Trophoblast cell (in vitro differentiated cells and primary cell): ENCODE measurements around the gene TMEM9B.
A peak's percentile ranks its signal among the peaks of the same experiment; 100 is the strongest.

ENCODE experiments used
- DNase-seq, 2 donors: peaks; one replicate each; pipeline ENCODE4 v3.0.0-alpha.2; 2016
- H2AFZ ChIP-seq: 2 replicates; pipeline ENCODE4 v1.6.1; 2013; ENCODE audit warnings: low read length, moderate library complexity, mild to moderate bottlenecking; ENCODE audit not compliant: insufficient read depth, poor library complexity
- H2AK5ac ChIP-seq: 2 replicates; pipeline ENCODE4 v1.6.1; 2013; ENCODE audit warnings: mild to moderate bottlenecking, low read length
- H2BK120ac ChIP-seq: 2 replicates; pipeline ENCODE4 v1.6.1; 2013; ENCODE audit warnings: low read length, mild to moderate bottlenecking, moderate library complexity; ENCODE audit not compliant: insufficient read depth, poor library complexity
- H2BK12ac ChIP-seq: 2 replicates; pipeline ENCODE4 v1.6.1; 2013; ENCODE audit warnings: mild to moderate bottlenecking, low read length, moderate library complexity
- H2BK5ac ChIP-seq: 2 replicates; pipeline ENCODE4 v1.6.1; 2013; ENCODE audit warnings: low read length, low read depth, moderate library complexity, mild to moderate bottlenecking; ENCODE audit not compliant: poor library complexity
- H3K14ac ChIP-seq: 2 replicates; pipeline ENCODE4 v1.6.1; 2013; ENCODE audit warnings: mild to moderate bottlenecking, low read length
- H3K18ac ChIP-seq: 2 replicates; pipeline ENCODE4 v1.6.1; 2013; ENCODE audit warnings: mild to moderate bottlenecking, low read length
- H3K23ac ChIP-seq: 2 replicates; pipeline ENCODE4 v1.6.1; 2013; ENCODE audit warnings: low read length
- H3K27ac ChIP-seq: 2 replicates; pipeline ENCODE4 v1.5.1; 2013; ENCODE audit warnings: low read depth, mild to moderate bottlenecking, inconsistent platforms, low read length, moderate library complexity
- H3K27me3 ChIP-seq: 2 replicates; pipeline ENCODE4 v1.6.1; 2013; ENCODE audit warnings: inconsistent platforms, mild to moderate bottlenecking, low read length, moderate library complexity; ENCODE audit not compliant: insufficient read depth
- H3K36me3 ChIP-seq, 2 experiments: 1 replicate in 1 of 2; 2 replicates in 1 of 2; pipeline ENCODE4 v1.6.1; 2013; ENCODE audit warnings: low read length in 2 of 2, mild to moderate bottlenecking in 2 of 2, moderate library complexity in 1 of 2; ENCODE audit not compliant: insufficient read depth in 2 of 2, control insufficient read depth in 1 of 2
- H3K4ac ChIP-seq: 2 replicates; pipeline ENCODE4 v1.6.1; 2013; ENCODE audit warnings: low read depth, mild to moderate bottlenecking, low read length, moderate library complexity
- H3K4me1 ChIP-seq, 2 experiments: 1 replicate in 1 of 2; 2 replicates in 1 of 2; pipeline ENCODE4 v1.6.1; 2013; ENCODE audit warnings: low read length in 2 of 2, mild to moderate bottlenecking in 2 of 2, moderate library complexity in 1 of 2; ENCODE audit not compliant: insufficient read depth in 2 of 2, control insufficient read depth in 1 of 2
- H3K4me2 ChIP-seq: 2 replicates; pipeline ENCODE4 v1.6.1; 2013; ENCODE audit warnings: inconsistent platforms, mild to moderate bottlenecking, low read length, moderate library complexity
- H3K4me3 ChIP-seq: 2 replicates; pipeline ENCODE4 v1.5.1; 2013; ENCODE audit warnings: mild to moderate bottlenecking, low read depth, low read length, inconsistent platforms
- H3K79me1 ChIP-seq: one replicate; pipeline ENCODE4 v1.6.1; 2013; ENCODE audit warnings: low read length
- H3K79me2 ChIP-seq: 2 replicates; pipeline ENCODE4 v1.6.1; 2013; ENCODE audit warnings: low read length, mild to moderate bottlenecking; ENCODE audit not compliant: control insufficient read depth, insufficient read depth, poor library complexity
- H3K9ac ChIP-seq: 2 replicates; pipeline ENCODE4 v1.6.1; 2013; ENCODE audit warnings: mild to moderate bottlenecking, low read length
- H3K9me3 ChIP-seq: 2 replicates; pipeline ENCODE4 v1.6.1; 2013; ENCODE audit warnings: low read depth, mild to moderate bottlenecking, control low read depth, inconsistent platforms, low read length; ENCODE audit not compliant: insufficient read depth
- H4K12ac ChIP-seq: 2 replicates; pipeline ENCODE4 v1.6.1; 2013; ENCODE audit warnings: low read depth, mild to moderate bottlenecking, low read length, moderate library complexity
- H4K8ac ChIP-seq: 2 replicates; pipeline ENCODE4 v1.6.1; 2013; ENCODE audit warnings: low read depth, mild to moderate bottlenecking, low read length, moderate library complexity
- H4K91ac ChIP-seq: one replicate; pipeline ENCODE4 v1.6.1; 2013; ENCODE audit warnings: low read depth, mild to moderate bottlenecking, low read length, moderate library complexity
- WGBS: extraction: QIAGEN DNeasy Blood & Tissue Kit; methylation state at CpG from one replicate; pipeline ENCODE4 v1.1.7; 2013; ENCODE audit warnings: missing lambda C conversion rate; ENCODE audit not compliant: insufficient read length, insufficient coverage; ENCODE audit errors: extremely low coverage; 5-methylcytosine and 5-hydroxymethylcytosine counted together

Gene TMEM9B

GRCh38 chr11:8928981-8929615 is 35.1 kb downstream of the TMEM9B start:
- Histone ChIP-seq H3K14ac (no peak overlapping the region), H2BK120ac (no peak overlapping the region), H2AK5ac (no peak overlapping the region), H2BK12ac (no peak overlapping the region), H3K9ac (no peak overlapping the region), H3K79me2 (no peaks in the 10 kb centered on the region), H3K18ac (no peak overlapping the region), H3K9me3 (no peaks in the 10 kb centered on the region), H4K91ac (no peak overlapping the region), H3K23ac (no peak overlapping the region), H2BK5ac (no peak overlapping the region), H3K36me3 (no peaks in the 10 kb centered on the region), H3K4me2 (no peak overlapping the region), H3K27ac (no peak overlapping the region), H3K4me1 (peaks cover 2 to 11% of the 10 kb centered on the region in 2 experiments), H3K4me3 (no peak overlapping the region), H3K4ac (no peak overlapping the region), H4K8ac (no peak overlapping the region), H4K12ac (no peak overlapping the region), H2AFZ (no peak overlapping the region), H3K27me3 (no peaks in the 10 kb centered on the region), H3K79me1 (no peaks in the 10 kb centered on the region)
- DNase-seq, result peak in 1 of 2 donors; percentile 44
- no CpG with 5 or more reads among the region's 9 CpGs for WGBS

- Histone ChIP-seq H4K8ac (no peak overlapping the region), H3K36me3 (peaks cover 0 to under 1% of the 10 kb centered on the region in 2 experiments), H3K14ac (no peak overlapping the region), H3K18ac (no peak overlapping the region), H3K9ac (no peak overlapping the region), H2AK5ac (no peak overlapping the region), H4K91ac (no peak overlapping the region), H3K4me2 (no peak overlapping the region), H3K9me3 (no peaks in the 10 kb centered on the region), H3K27me3 (no peaks in the 10 kb centered on the region), H3K79me1 (no peaks in the 10 kb centered on the region), H3K23ac (no peak overlapping the region), H2BK12ac (no peak overlapping the region), H3K4me1 (peaks cover 2 to 7% of the 10 kb centered on the region in 2 experiments), H2AFZ (no peak overlapping the region), H2BK5ac (no peak overlapping the region), H3K4ac (no peak overlapping the region), H3K27ac (no peak overlapping the region), H3K79me2 (no peaks in the 10 kb centered on the region), H3K4me3 (no peak overlapping the region), H2BK120ac (no peak overlapping the region), H4K12ac (no peak overlapping the region)
- DNase-seq, result no peak
- no CpG with 5 or more reads among the region's 4 CpGs for WGBS
Observed at GRCh38 chr11:8928205-8928604, 36.0 kb downstream of the TMEM9B start.

GRCh38 chr11:8927233-8927632 is 37.0 kb downstream of the TMEM9B start:
- H3K27ac ChIP-seq, result no peak overlapping the region

GRCh38 chr11:8926236-8926635 is 38.0 kb downstream of the TMEM9B start:
- H3K79me1 ChIP-seq, result no peaks in the 10 kb centered on the region
- H3K4ac ChIP-seq, result no peak overlapping the region
- H3K23ac ChIP-seq, result no peak overlapping the region
- no CpG with 5 or more reads among the region's 5 CpGs for WGBS
- no peaks in the 10 kb centered on the region for H3K9me3 ChIP-seq
- no peak overlapping the region for H4K91ac ChIP-seq
- no peak overlapping the region for H3K9ac ChIP-seq
- no peak overlapping the region for H3K4me3 ChIP-seq
- H3K18ac ChIP-seq, result no peak overlapping the region
- H3K27me3 ChIP-seq, result no peaks in the 10 kb centered on the region
- H4K12ac ChIP-seq, result no peak overlapping the region
- H3K36me3 ChIP-seq, result peaks cover 6 to 8% of the 10 kb centered on the region in 2 experiments
- H2BK5ac ChIP-seq, result no peak overlapping the region
- H3K4me1 ChIP-seq, result no peaks in the 10 kb centered on the region
- no peak overlapping the region for H3K27ac ChIP-seq
- H4K8ac ChIP-seq, result no peak overlapping the region
- H2BK120ac ChIP-seq, result no peak overlapping the region
- DNase-seq, result no peak
- H3K4me2 ChIP-seq, result no peak overlapping the region
- no peak overlapping the region for H2BK12ac ChIP-seq
- no peak overlapping the region for H3K14ac ChIP-seq
- no peak overlapping the region for H2AK5ac ChIP-seq
- H2AFZ ChIP-seq, result no peak overlapping the region
- H3K79me2 ChIP-seq, result no peaks in the 10 kb centered on the region

More at GRCh38 chr11:8927233-8927632, 37.0 kb downstream of the TMEM9B start:
- Histone ChIP-seq H3K9ac (no peak overlapping the region), H3K36me3 (peaks cover 4 to 6% of the 10 kb centered on the region in 2 experiments), H4K8ac (no peak overlapping the region), H3K14ac (no peak overlapping the region), H3K79me2 (no peaks in the 10 kb centered on the region), H2AFZ (no peak overlapping the region), H3K4me2 (no peak overlapping the region), H2BK120ac (no peak overlapping the region), H3K4me1 (no peaks in the 10 kb centered on the region), H4K91ac (no peak overlapping the region), H3K9me3 (no peaks in the 10 kb centered on the region), H3K27me3 (no peaks in the 10 kb centered on the region), H2AK5ac (no peak overlapping the region), H2BK12ac (no peak overlapping the region), H3K4me3 (no peak overlapping the region), H2BK5ac (no peak overlapping the region), H3K18ac (no peak overlapping the region), H3K23ac (no peak overlapping the region), H3K4ac (no peak overlapping the region), H4K12ac (no peak overlapping the region), H3K79me1 (no peaks in the 10 kb centered on the region)
- WGBS, result no CpG with 5 or more reads among the region's 5 CpGs
- DNase-seq, result no peak
